ENCODE data around the gene CLTCL1.

DNA sequence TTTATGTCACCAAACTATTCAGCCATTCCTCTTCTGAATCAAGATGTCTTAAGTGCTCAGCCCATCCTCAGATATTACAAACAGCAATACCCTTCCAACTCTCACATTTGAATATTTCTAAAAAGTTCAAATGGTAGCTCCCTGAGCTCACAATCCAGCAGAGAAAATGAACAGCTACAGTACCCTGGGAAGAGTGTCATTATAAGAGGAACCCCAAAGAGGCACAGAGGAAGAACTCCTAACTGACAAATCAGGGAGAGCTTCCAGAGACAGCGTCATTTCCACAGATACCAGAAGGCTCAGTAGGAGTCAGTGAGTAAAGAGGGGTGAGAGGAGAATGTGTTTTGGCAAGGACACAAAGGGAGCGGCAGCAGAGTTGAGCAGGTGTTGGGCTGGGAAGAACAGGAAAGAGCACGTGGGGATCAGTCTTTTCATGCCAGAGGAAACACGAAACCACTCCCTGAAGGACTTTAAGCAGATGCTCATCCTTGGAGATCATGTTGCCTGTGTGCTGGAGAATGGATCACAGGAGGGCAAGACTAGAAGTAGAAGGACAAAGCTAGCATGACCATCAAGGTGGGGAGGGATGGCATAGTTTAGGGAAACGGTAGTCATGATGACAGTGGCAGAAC is 4.3 kb downstream of the CLTCL1 start:
- TF ChIP-seq, protein P1, sequence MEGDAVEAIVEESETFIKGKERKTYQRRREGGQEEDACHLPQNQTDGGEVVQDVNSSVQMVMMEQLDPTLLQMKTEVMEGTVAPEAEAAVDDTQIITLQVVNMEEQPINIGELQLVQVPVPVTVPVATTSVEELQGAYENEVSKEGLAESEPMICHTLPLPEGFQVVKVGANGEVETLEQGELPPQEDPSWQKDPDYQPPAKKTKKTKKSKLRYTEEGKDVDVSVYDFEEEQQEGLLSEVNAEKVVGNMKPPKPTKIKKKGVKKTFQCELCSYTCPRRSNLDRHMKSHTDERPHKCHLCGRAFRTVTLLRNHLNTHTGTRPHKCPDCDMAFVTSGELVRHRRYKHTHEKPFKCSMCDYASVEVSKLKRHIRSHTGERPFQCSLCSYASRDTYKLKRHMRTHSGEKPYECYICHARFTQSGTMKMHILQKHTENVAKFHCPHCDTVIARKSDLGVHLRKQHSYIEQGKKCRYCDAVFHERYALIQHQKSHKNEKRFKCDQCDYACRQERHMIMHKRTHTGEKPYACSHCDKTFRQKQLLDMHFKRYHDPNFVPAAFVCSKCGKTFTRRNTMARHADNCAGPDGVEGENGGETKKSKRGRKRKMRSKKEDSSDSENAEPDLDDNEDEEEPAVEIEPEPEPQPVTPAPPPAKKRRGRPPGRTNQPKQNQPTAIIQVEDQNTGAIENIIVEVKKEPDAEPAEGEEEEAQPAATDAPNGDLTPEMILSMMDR (IDR thresholded peaks at IDR 0.05): no peak
- TF ChIP-seq ZFX (IDR thresholded peaks at IDR 0.05; ENCODE audit: borderline replicate concordance): no peak
